OCI-LY1 (cell line): ENCODE measurements around the gene FAM83G.
A peak's percentile ranks its signal among the peaks of the same experiment; 100 is the strongest.

ENCODE experiments used
- H2AFZ ChIP-seq: fragments of 200-600 bp; sonication (generic), shearing (Covaris generic); 2 replicates; pipeline ENCODE4 v1.6.0; 2014; ENCODE audit warnings: antibody characterized with exemption, mild to moderate bottlenecking, low read length
- H3F3A ChIP-seq: fragments of 200-600 bp; sonication (generic), shearing (Covaris generic); 2 replicates; pipeline ENCODE4 v1.6.0; 2014; ENCODE audit warnings: mild to moderate bottlenecking, antibody characterized with exemption, low read length, moderate library complexity; ENCODE audit not compliant: insufficient read depth
- H3K27ac ChIP-seq: fragments of 200-600 bp; sonication (generic); 2 replicates; pipeline ENCODE4 v1.5.1; 2014; ENCODE audit warnings: low read length, mixed run types, mild to moderate bottlenecking, low read depth; ENCODE audit not compliant: poor library complexity, severe bottlenecking
- H3K27me3 ChIP-seq: fragments of 200-600 bp; sonication (generic); 2 replicates; pipeline ENCODE4 v1.6.0; 2014; ENCODE audit warnings: antibody characterized with exemption, mild to moderate bottlenecking, low read length, moderate library complexity; ENCODE audit not compliant: insufficient read depth
- H3K36me3 ChIP-seq: fragments of 200-600 bp; sonication (generic); 2 replicates; pipeline ENCODE4 v1.6.1; 2014; ENCODE audit warnings: mild to moderate bottlenecking, antibody characterized with exemption, low read length, moderate library complexity, mixed read lengths; ENCODE audit not compliant: insufficient read depth
- H3K4me1 ChIP-seq: fragments of 200-600 bp; sonication (generic); 2 replicates; pipeline ENCODE4 v1.5.1; 2014; ENCODE audit warnings: mild to moderate bottlenecking, low read length, moderate library complexity; ENCODE audit not compliant: insufficient read depth, severe bottlenecking
- H3K4me2 ChIP-seq: fragments of 200-600 bp; sonication (generic), shearing (Covaris generic); 2 replicates; pipeline ENCODE4 v1.6.1; 2014; ENCODE audit warnings: low read length
- H3K4me3 ChIP-seq: fragments of 200-600 bp; sonication (generic); 2 replicates; pipeline ENCODE4 v1.5.1; 2014; ENCODE audit warnings: low read length, low read depth, mild to moderate bottlenecking, mixed read lengths; ENCODE audit not compliant: poor library complexity, severe bottlenecking
- H3K79me2 ChIP-seq: fragments of 200-600 bp; shearing (Covaris generic); 2 replicates; pipeline ENCODE4 v1.6.1; 2016; ENCODE audit warnings: mixed run types, low read length, mixed read lengths; ENCODE audit not compliant: insufficient read depth
- H3K9ac ChIP-seq: fragments of 200-600 bp; sonication (generic), shearing (Covaris generic); 2 replicates; pipeline ENCODE4 v1.6.1; 2014; ENCODE audit warnings: mild to moderate bottlenecking, low read length, mixed read lengths
- H3K9me2 ChIP-seq: fragments of 200-600 bp; sonication (generic), shearing (Covaris generic); 2 replicates; pipeline ENCODE4 v1.6.1; 2014; ENCODE audit warnings: low read depth, mild to moderate bottlenecking, low read length, mixed read lengths
- H3K9me3 ChIP-seq: fragments of 200-600 bp; shearing (Covaris generic); 2 replicates; pipeline ENCODE4 v1.6.1; 2014; ENCODE audit warnings: low read length, mixed read lengths
- H4K20me1 ChIP-seq: fragments of 200-600 bp; sonication (generic), shearing (Covaris generic); 2 replicates; pipeline ENCODE4 v1.6.0; 2016; ENCODE audit warnings: mild to moderate bottlenecking, low read length; ENCODE audit not compliant: insufficient read depth
- EZH2 ChIP-seq: fragments of 200-600 bp; sonication (generic), shearing (Covaris generic); IDR thresholded peaks from 2 replicates; pipeline ENCODE4 v1.8.0; 2017; ENCODE audit warnings: borderline replicate concordance, mixed run types, mild to moderate bottlenecking, antibody characterized with exemption, low read length, moderate library complexity, mixed read lengths
- TF ChIP-seq, protein P1 (sequence below): fragments of 200-600 bp; sonication (generic), shearing (Covaris generic); IDR thresholded peaks from 2 replicates; pipeline ENCODE4 v1.5.1; 2017; ENCODE audit warnings: mild to moderate bottlenecking, antibody characterized with exemption, low read length, moderate library complexity, mixed read lengths

FAM83G gene

GRCh38 chr17:19024101-19025078, 19.8 kb upstream of the FAM83G start:
- no peaks in the 10 kb centered on the region for H3K79me2 ChIP-seq
- peak overlapping the region; percentile 55 for H3K27ac ChIP-seq
- no peak overlapping the region for H3K9ac ChIP-seq
- H2AFZ ChIP-seq, result no peak overlapping the region
- no peak for TF ChIP-seq EZH2
- TF ChIP-seq, protein P1, sequence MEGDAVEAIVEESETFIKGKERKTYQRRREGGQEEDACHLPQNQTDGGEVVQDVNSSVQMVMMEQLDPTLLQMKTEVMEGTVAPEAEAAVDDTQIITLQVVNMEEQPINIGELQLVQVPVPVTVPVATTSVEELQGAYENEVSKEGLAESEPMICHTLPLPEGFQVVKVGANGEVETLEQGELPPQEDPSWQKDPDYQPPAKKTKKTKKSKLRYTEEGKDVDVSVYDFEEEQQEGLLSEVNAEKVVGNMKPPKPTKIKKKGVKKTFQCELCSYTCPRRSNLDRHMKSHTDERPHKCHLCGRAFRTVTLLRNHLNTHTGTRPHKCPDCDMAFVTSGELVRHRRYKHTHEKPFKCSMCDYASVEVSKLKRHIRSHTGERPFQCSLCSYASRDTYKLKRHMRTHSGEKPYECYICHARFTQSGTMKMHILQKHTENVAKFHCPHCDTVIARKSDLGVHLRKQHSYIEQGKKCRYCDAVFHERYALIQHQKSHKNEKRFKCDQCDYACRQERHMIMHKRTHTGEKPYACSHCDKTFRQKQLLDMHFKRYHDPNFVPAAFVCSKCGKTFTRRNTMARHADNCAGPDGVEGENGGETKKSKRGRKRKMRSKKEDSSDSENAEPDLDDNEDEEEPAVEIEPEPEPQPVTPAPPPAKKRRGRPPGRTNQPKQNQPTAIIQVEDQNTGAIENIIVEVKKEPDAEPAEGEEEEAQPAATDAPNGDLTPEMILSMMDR, result no peak
- no peaks in the 10 kb centered on the region for H4K20me1 ChIP-seq
- H3K9me2 ChIP-seq, result no peaks in the 10 kb centered on the region
- H3K4me2 ChIP-seq, result no peak overlapping the region; the same call in 1 of the 2 replicates
- peaks cover 8% of the 10 kb centered on the region for H3K4me1 ChIP-seq
- no peaks in the 10 kb centered on the region for H3K27me3 ChIP-seq
- H3F3A ChIP-seq, result no peaks in the 10 kb centered on the region
- H3K36me3 ChIP-seq, result peaks cover 40% of the 10 kb centered on the region
- no peaks in the 10 kb centered on the region for H3K9me3 ChIP-seq
- H3K4me3 ChIP-seq, result no peak overlapping the region

DNA sequence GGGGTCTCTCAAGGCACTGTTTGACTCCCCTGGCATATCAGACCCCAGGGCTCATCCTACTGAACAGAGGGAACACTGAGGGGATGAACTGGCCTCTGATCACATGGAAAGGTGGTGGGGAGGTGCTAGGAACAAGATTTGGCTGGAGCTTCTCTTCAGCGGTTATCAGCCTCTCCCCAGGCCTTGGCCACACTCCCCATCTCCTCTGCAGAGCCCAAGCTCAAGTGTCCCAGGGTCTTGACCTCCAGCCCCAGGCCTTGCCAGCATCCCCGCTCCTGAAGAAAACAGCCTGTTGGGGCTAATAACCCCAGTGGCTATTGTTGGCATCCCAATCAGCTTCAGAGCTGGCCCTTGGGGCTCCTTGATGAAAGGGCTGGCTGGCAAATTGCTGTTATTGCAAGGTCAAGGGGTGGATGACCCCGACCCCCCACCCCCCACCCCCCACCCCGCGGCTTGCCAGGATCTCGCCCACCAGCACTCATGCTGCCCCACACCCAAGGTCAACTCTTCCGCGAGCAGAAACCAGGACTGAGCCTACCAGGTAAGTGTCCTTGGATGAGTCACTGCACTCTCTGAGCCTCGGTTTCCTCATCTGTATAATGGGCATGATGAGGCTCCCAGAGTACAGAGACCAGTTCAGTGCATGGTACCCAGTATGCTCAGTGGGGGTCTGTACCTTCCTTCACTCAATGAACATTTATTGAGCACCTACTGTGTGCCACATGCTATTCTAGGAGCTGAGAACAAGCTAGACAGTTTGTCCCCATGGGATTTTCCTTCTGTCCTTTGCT, 18.8 kb upstream of the FAM83G start:
- Histone ChIP-seq H3K9me2 (no peaks in the 10 kb centered on the region), H2AFZ (no peak overlapping the region), H3F3A (no peaks in the 10 kb centered on the region), H3K4me2 (no peak overlapping the region), H3K27me3 (no peaks in the 10 kb centered on the region), H3K36me3 (peaks cover 40% of the 10 kb centered on the region), H3K27ac (no peak overlapping the region), H3K4me1 (peaks cover 8% of the 10 kb centered on the region), H3K79me2 (no peaks in the 10 kb centered on the region), H3K4me3 (no peak overlapping the region), H4K20me1 (no peaks in the 10 kb centered on the region), H3K9ac (no peak overlapping the region), H3K9me3 (no peaks in the 10 kb centered on the region)
- no peak for TF ChIP-seq EZH2
- TF ChIP-seq, protein P1, result no peak

GRCh38 chr17:19022747-19023146, 18.2 kb upstream of the FAM83G start:
- Histone ChIP-seq H3K36me3 (peaks cover 40% of the 10 kb centered on the region), H3K4me3 (no peak overlapping the region), H3K27ac (no peak overlapping the region), H3K4me2 (no peak overlapping the region), H3F3A (no peaks in the 10 kb centered on the region), H3K27me3 (no peaks in the 10 kb centered on the region), H4K20me1 (no peaks in the 10 kb centered on the region), H3K4me1 (peaks cover 8% of the 10 kb centered on the region), H3K9me2 (no peaks in the 10 kb centered on the region), H3K79me2 (no peaks in the 10 kb centered on the region), H3K9ac (no peak overlapping the region), H2AFZ (no peak overlapping the region), H3K9me3 (no peaks in the 10 kb centered on the region)
- TF ChIP-seq, protein P1, result no peak
- no peak for TF ChIP-seq EZH2
